T-helper 2 cell treated with Interferon-gamma antibody and Interleukin-4, amounts not matched to agents 100 ng/mL and 5 ng/mL, for 36 hours (primary cell): ENCODE results near the gene SMIM22. TPM values are rescaled to one million over a fixed set of nuclear protein-coding genes. Genes with fewer than 3 reads are reported as not detected.

Experiments
- intact Hi-C: fragments of 100-400 bp; cut with micrococcal nuclease; formaldehyde crosslinking; loops from one replicate; pipeline ENCODE4 v1.15.1; 2023
- total RNA-seq: library from RNA; stranded (reverse); gene quantifications from 2 replicates; pipeline ENCODE4 v1.2.3, GENCODE V29; 2022

SMIM22 gene
- total RNA-seq, 1 donor from 2014 or later: not detected

DNA sequence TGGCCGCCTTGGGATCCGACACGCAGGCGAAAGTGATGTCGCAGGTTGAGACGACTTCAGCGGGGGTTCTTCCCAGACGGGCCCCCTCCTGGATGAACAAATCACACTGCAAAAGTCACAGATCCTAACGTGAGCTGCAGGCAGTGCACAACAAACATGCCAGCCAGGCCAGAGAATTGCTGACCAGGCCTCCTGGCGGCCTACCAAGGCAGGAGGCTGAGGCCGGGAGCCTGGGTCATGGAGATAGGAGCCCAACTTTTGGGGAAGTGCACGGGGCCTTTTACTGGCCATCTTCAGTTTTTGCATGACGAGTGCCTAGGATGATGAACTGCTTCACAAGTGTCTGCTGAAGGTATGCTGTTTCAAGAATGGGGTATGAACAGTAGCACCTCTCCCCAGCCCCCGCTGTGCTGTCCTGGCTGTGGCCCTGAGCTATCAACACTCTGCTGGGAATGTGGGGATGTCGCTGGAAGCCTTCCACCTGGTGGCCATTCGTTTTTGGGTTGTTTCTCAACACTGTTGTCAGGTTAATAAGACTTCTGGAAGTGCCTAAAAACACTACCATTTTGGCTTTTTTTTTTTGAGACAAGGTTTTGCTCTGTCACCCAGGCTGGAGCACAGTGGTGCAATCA lies 19.5 kb downstream of the SMIM22 start:
- intact Hi-C loops: no loop called here

DNA sequence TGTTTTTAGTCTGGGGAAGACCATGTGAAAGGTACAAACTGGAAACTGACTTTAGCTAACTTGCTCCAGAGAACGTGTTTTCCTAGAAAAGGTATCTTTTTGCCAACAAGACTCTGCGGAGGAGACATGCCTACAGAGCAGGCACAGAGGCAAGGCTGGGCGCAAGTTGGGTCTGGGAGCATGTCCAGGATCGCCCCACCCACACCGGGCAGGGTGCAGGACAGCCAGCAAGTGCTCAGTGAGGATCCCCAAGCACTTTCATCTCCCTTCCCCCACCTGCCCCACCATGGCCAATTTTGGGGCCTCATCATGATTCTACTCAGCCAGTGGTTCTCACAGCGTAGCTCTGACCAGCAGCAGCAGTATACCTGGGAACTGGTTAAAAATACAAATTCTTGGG lies 25.5 kb downstream of the SMIM22 start:
- intact Hi-C loops: no loop called here

DNA sequence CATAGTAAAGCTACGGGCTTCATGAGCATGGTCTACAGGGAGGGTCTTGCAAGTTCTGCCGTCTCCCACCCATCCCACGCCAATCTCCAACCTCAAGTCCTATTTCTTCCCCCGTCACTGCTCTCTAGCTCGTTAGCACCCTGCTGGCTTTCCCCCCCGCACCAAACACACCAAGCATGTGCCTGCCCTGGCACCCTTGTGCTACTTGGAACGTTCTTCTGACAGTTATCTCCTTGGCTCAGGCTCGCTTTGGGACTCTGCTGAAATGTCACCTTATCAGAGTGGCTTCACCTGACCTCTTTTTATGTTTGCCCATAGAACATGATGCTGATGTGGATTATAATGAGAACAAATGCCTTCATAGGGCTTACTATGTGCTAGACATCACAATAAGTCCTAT lies 30.0 kb downstream of the SMIM22 start:
- intact Hi-C loops: no loop called here

DNA sequence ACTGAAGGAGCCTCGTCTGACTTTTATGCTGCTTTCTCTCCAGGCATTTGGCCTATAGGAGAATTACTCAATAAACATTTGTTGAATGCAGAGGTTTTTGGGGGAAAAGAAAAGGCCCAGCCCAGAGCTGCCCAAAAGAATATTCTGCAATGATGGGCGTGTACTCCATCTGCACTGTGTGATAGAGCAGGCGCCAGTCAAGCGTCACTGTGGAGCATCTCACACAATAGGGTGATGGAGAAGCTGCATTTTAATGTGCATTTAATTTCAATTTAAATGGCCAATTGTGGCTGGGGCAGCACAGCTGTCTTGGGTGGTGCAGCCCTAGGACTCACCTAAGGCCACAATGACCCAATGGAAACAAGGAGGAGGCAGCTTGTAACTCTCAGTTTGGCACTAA lies 31.4 kb downstream of the SMIM22 start:
- intact Hi-C loops: no loop called here

DNA sequence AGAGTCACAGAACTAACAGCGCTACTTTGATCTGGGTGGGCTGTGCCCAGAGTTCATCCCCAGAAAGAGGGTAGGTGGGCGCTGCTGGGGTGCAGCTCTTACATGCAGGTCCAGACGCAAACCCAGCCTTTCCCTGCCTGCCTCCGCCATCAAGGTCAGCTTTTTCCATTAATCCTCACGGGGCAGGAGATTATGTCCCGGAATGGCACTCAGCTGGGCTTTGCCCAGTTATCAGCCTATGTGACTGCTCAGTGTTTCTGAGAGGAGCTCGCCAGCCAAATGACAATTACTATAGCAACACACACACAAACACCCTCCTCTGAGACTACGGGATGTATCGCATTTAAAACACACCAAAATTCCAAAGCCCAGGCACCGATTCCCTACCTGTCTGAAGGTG lies 31.8 kb downstream of the SMIM22 start:
- intact Hi-C loops: no loop called here

DNA sequence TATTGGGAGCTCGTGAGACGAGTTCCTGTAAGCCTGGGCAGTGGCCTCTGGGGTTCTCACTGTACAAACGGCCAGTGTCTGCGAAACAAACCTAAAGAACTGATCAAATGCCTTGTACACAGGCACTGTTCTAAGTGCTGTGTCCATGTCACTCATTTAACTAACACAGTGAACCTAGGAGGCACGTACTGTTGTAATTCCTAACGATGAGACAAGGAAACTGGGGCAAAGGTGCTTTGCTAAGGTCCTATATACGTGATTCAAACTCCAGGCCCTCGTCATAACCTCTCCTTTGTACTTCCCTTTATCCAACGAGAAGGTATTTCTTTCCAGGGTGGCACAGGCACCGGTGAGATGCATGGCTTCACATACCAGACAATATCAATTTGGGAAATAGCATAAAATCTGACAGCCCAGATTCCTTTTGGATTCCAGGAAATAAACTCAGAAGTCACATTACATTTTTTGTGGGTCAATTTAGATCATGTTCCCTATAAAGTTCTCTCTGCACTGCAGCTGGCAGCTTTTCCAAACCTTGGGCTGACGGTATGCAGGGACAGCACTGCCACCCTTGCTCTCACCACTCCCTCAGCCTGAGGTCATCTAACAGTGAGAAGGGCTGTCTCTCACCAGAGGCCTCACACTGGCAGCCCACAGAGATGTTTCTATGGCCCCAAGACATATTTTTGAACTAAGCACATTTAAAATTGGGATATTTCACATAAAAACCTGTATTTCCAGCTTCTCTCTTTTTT lies 33.6 kb downstream of the SMIM22 start:
- intact Hi-C loops: no loop called here

DNA sequence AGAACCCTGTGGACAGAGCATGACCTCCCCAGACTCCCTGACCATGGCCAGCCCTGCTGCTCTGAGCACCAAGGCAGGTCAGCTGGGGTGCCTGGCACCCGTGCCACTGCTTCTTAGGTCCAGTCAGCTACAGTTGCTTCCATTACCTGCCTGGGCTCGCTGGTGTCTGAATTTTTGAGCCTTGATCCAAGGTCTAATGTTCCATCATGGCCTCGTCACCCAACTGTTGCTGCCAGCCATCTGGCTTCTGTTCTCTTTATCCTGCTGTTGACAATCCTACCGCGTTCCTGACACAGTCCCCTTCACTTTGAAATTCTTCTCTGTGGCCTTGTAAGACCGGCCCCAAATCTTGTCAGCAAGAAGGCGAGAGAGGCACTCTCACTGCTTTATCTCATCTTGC lies 35.2 kb downstream of the SMIM22 start:
- intact Hi-C loops: no loop called here

DNA sequence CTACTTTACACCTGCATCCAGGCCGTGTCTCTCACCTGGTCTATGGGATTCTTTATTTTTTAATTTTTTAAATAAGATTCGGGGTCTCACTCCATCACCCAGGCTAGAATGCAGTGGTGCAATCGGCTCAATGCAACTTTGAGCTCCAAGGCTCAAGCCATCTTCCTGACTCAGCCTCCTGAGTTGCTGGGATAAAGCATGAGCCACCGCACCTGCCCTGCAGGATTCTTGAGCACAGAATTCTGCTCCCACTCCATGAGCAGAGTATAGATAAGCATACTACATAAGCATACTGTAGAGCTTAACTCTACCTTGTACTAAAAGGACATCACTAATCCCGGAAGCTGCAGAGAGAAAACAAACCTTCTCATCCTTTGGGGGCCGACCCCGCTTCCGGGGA lies 36.4 kb downstream of the SMIM22 start:
- intact Hi-C loops: no loop called here

DNA sequence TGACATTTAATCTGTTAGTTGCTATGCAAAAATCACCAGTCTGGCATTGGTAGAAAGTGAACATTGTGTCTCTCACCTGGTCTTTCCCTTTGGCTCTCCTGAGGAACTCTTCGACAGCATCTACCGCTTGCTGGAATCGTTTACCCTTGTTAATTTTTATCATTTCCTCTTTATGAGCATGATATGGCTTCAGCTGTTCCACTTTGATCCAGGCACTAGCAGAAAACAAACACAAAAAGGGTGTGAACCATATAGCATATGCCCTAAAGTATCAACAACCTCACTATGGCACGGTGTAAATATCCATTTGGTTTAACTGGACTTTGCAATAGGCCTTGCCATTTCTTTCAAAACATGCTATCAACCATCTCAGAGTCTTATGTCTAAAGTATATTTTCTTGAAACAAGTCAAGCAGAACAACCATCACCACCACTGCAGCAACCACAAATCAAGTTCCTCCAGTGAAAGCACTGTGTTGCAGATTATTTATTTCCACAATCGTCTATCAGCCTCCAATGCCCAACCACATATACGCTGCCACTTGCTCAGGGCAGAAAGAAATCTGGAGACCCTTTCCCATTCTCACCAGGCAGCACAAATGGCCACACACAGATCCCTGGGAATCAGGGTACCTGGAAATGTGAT lies 37.7 kb downstream of the SMIM22 start:
- intact Hi-C loops: no loop called here

DNA sequence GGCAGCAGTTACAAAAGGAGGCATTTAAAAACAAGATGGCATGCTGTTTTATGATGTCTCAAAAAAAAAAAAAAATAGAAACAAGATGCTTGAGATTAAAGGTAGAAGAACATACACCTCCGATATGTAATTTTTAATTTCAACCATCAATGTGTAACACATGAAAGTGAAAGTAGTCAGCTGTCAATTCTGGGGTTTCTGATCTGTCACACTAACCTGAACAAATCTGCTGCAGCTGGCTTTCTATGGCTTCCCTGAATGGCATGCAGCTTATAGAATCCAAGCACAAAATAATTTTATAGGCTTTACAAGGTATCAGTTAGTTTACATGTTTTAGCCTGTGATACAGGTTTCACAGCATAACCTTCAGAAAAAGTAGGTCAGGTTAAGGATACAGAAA lies 38.4 kb downstream of the SMIM22 start:
- intact Hi-C loops: no loop called here

DNA sequence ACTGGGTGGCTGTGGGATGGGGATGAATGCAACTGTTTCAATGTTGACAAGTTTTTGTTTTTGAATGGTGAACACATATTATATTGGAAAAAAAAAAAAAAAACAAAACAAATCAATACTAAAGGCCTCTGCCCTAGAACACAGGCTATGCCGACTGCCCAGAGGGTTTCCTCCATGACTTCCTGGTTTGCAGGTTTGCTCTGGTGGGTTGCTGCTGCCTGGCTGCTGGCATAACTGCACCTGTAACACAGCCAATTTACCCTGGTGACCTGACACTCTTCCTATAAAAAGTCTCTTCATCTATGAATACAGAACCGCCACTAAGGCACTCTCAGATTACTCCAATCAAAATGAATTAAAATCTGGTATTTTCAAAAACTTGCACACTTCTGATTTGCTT lies 41.6 kb downstream of the SMIM22 start:
- intact Hi-C loops: no loop called here

DNA sequence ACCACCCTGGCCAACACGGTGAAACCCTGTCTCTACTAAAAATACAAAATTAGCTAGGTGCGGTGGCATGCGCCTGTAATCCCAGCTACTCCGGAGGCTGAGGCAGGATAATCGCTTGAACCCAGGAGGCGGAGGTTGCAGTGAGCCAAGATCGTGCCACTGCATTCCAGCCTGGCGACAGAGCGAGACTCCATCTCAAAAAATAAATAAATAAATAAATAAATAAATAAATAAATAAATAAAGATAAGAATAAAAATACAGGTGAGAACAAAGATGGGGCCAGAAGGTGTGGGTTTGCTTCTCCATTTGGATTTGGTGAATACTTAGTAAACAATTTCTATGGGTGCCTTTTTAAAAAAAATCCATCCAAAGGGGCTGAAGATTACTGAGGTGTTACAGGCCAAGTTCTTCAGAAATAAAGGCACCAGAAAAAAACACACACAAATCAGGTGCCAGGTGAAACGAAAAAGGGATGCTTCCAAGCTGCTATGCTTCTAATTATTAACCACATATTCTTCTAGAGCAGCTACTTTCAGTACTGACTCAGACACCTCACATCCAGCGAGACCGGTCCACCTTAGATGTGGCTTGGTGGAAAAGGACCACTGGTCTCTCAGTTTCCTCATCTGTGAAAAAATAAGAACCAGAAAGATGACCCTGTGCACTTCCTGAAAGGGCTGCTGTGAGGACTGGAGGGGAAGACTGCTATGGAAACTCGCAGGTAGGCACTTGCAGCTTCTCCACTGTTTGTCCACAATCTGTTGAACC lies 42.7 kb downstream of the SMIM22 start:
- intact Hi-C loops: no loop called here

DNA sequence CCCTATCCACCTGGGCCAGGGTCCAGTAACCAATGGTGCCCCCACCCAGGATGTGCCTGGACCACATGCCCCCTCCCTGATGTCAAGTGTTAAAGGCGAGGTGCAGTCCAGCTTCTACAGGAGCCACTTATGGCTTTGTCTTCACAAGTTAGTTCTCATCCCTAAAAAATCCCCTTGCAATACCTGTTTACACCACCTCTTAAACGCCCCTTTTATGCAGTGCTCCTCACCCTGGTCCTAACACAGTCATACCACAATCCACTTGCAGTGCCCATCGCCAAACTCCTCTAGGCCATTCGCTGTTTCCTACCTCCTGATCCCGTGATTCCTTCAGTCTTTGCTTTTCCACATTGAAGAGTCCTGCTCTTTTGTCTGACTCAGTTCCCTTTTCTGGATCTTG lies 44.8 kb downstream of the SMIM22 start:
- intact Hi-C loops: no loop called here

DNA sequence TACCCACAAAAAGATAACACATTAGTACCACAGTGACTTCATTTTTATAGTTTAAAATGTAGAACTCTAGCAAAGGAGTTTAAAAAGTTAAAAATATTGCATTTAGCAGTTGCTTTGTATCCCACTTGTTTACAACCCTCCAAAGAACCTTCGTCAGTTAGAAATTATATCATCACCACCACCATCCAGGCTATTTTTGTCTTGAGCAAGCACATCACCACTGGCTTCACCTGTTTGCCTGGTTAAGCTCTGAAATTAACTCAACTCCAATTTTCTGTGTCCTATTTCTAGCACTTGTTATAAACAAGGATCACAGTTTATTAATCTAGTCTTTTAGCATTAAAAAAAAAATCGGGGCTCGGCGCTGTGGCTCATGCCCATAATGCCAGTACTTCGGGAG lies 45.8 kb downstream of the SMIM22 start:
- intact Hi-C loops: no loop called here

Other genes starting within 250 kb of the SMIM22 start
- 0.05 and 0.16 TPM in 2 replicates for gene C16orf96, start 239.0 kb upstream of the SMIM22 start, total RNA-seq
- gene UBALD1, start 180.5 kb upstream of the SMIM22 start, total RNA-seq: 19.6 and 22.1 TPM in 2 replicates
- gene MGRN1, start 170.5 kb upstream of the SMIM22 start, total RNA-seq: 87.0 and 87.8 TPM in 2 replicates
- gene NUDT16L1, start 101.8 kb upstream of the SMIM22 start, total RNA-seq: 33.4 and 34.7 TPM in 2 replicates
- gene ANKS3, start 61.1 kb upstream of the SMIM22 start, total RNA-seq: 12.8 and 15.9 TPM in 2 replicates
- gene DNAAF8, start 60.8 kb upstream of the SMIM22 start, total RNA-seq: 0.11 and 0.25 TPM in 2 replicates
- gene ZNF500, start 28.2 kb upstream of the SMIM22 start, total RNA-seq: 16.1 and 20.2 TPM in 2 replicates
- not detected in 2 replicates for gene SEPTIN12, start 7.0 kb upstream of the SMIM22 start, total RNA-seq
- gene ROGDI, start 7.3 kb downstream of the SMIM22 start, total RNA-seq: 7.0 and 7.3 TPM in 2 replicates
- 114 and 116 TPM in 2 replicates for gene GLYR1, start 51.9 kb downstream of the SMIM22 start, total RNA-seq
- gene UBN1, start 52.1 kb downstream of the SMIM22 start, total RNA-seq: 38.9 and 42.0 TPM in 2 replicates
- gene PPL, start 141.8 kb downstream of the SMIM22 start, total RNA-seq: not detected in 2 replicates
- gene SEC14L5, start 163.0 kb downstream of the SMIM22 start, total RNA-seq: not detected in 2 replicates
- gene NAGPA, start 238.6 kb downstream of the SMIM22 start, total RNA-seq: 13.7 and 14.0 TPM in 2 replicates